ENCODE results near the gene CNTF. TPM values are rescaled to one million over a fixed set of nuclear protein-coding genes. Genes with fewer than 3 reads are reported as not detected.

The CNTF gene
- total RNA-seq, 1 experiment from 2014 or later = 1.6 TPM

DNA sequence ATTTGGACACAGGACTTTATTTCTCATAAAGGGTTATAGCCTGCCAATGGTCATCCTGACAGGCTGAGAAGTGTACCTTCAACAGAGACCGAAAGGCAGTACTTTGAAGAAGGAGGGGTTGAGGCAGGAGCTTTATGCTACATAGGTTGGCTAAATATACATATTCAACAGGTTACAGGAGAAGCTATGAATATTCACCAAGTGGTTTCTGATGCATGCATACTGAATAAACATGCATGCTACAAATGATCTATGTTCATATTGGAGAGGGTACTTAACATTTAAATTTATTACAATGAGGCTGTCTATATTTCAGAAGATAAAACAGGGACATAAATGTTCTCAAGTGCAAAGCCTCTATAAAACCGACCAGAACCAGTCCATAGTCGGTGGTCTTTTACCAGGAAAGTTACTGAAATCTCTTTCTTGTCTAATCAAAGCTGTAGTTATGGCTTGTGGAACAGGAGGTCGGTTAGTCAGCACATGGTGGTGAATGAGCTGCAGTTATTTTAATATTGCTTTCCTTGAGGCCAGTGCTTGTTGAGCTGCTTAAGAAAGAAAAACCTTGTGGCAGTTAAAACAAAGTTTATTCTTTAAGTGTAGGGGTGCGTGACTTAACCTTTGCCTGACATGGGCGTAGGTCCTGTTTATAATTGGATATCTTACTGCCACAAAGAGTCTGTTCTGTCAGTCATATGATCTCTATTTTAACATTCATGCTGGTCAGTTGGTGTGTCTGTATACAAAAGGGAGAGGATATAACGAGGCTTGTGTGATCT, 19.5 kb downstream of the CNTF start:
- H3K4me3 ChIP-seq (ENCODE audit: low read length) = no peak overlapping the region
- no peaks in the 10 kb centered on the region; the same call in 1 of the 2 replicates for H3K27me3 ChIP-seq (ENCODE audit: low read length)
- no peaks in the 10 kb centered on the region for H3K36me3 ChIP-seq (ENCODE audit: low read depth, low read length)
- H2AFZ ChIP-seq (ENCODE audit: low read length) = no peak overlapping the region
- no peaks in the 10 kb centered on the region for H4K20me1 ChIP-seq (ENCODE audit: low read length)
- no peaks in the 10 kb centered on the region for H3K9me2 ChIP-seq (replicated peaks; ENCODE audit: low read length)
- no TSS peak for BruUV-seq (replicated peaks)
- H3K4me1 ChIP-seq (ENCODE audit: insufficient read depth, low read length) = no peaks in the 10 kb centered on the region
- CTCF ChIA-PET = no interaction called here
- POLR2A ChIA-PET (ENCODE audit: unreplicated experiment) = no interaction called here
- no peaks in the 10 kb centered on the region for H3K79me2 ChIP-seq (ENCODE audit: low read length)
- H3K9ac ChIP-seq (ENCODE audit: low read length) = no peak overlapping the region
- no peak overlapping the region for H3K4me2 ChIP-seq (ENCODE audit: low read length)
- no peak for ATAC-seq
- TF ChIP-seq, protein P1, sequence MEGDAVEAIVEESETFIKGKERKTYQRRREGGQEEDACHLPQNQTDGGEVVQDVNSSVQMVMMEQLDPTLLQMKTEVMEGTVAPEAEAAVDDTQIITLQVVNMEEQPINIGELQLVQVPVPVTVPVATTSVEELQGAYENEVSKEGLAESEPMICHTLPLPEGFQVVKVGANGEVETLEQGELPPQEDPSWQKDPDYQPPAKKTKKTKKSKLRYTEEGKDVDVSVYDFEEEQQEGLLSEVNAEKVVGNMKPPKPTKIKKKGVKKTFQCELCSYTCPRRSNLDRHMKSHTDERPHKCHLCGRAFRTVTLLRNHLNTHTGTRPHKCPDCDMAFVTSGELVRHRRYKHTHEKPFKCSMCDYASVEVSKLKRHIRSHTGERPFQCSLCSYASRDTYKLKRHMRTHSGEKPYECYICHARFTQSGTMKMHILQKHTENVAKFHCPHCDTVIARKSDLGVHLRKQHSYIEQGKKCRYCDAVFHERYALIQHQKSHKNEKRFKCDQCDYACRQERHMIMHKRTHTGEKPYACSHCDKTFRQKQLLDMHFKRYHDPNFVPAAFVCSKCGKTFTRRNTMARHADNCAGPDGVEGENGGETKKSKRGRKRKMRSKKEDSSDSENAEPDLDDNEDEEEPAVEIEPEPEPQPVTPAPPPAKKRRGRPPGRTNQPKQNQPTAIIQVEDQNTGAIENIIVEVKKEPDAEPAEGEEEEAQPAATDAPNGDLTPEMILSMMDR (conservative IDR thresholded peaks at IDR 0.05; ENCODE audit: low read depth, low read length) = no peak
- TF ChIP-seq EZH2phosphoT487 (IDR thresholded peaks at IDR 0.05; ENCODE audit: borderline replicate concordance, low read length) (no peak), EZH2 (IDR thresholded peaks at IDR 0.05; ENCODE audit: low read length, unreplicated experiment) (no peak)
- H3K9me3 ChIP-seq (ENCODE audit: low read length) = peaks cover 11% of the 10 kb centered on the region; the same call in 1 of the 2 replicates
- intact Hi-C loops (cut with micrococcal nuclease) = no loop called here
- no peak for DNase-seq
- no peak overlapping the region for H3K27ac ChIP-seq (ENCODE audit: low read length)
- no peaks in the 10 kb centered on the region for H3F3A ChIP-seq (ENCODE audit: low read length, unreplicated experiment)

DNA sequence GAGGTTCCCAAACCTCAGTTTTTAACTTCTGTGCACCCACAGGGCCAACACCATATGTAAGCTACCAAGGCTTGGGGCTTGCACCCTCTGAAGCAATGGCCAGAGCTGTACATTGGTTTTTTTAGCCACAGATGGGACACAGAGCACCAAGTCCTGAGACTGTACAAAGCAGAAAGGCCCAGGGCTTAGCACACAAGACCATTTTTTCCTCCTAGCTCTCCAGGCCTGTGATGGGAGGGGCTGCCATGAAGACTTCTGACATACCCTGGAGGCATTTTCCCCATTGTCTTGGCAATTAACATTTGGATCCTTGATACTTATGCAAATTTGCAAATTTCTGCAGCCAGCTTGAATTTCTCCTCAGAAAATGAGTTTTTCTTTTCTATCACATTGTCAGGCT, 23.4 kb downstream of the CNTF start:
- Histone ChIP-seq H3K9me2 (replicated peaks; ENCODE audit: low read length) (no peaks in the 10 kb centered on the region), H3K4me2 (ENCODE audit: low read length) (no peak overlapping the region), H3F3A (ENCODE audit: low read length, unreplicated experiment) (no peaks in the 10 kb centered on the region), H4K20me1 (ENCODE audit: low read length) (no peaks in the 10 kb centered on the region), H2AFZ (ENCODE audit: low read length) (no peak overlapping the region), H3K9me3 (ENCODE audit: low read length) (peaks cover 11% of the 10 kb centered on the region; the same call in 1 of the 2 replicates), H3K9ac (ENCODE audit: low read length) (no peak overlapping the region), H3K79me2 (ENCODE audit: low read length) (no peaks in the 10 kb centered on the region), H3K4me3 (ENCODE audit: low read length) (no peak overlapping the region), H3K4me1 (ENCODE audit: insufficient read depth, low read length) (no peaks in the 10 kb centered on the region), H3K27me3 (ENCODE audit: low read length) (no peaks in the 10 kb centered on the region; the same call in 1 of the 2 replicates), H3K36me3 (ENCODE audit: low read depth, low read length) (no peaks in the 10 kb centered on the region), H3K27ac (ENCODE audit: low read length) (no peak overlapping the region)
- no TSS peak for BruUV-seq (replicated peaks)
- POLR2A ChIA-PET (ENCODE audit: unreplicated experiment) = interaction anchor here (0.6 kb wide), 1 partner anchor 18 kb away, joined by 4 read pairs; no protein-coding TSS in a partner anchor
- TF ChIP-seq, protein P1 (conservative IDR thresholded peaks at IDR 0.05; ENCODE audit: low read depth, low read length) = no peak
- TF ChIP-seq EZH2 (IDR thresholded peaks at IDR 0.05; ENCODE audit: low read length, unreplicated experiment) (no peak), EZH2phosphoT487 (IDR thresholded peaks at IDR 0.05; ENCODE audit: borderline replicate concordance, low read length) (no peak)
- DNase-seq = no peak
- CTCF ChIA-PET = no interaction called here
- ATAC-seq = no peak
- intact Hi-C loops (cut with micrococcal nuclease) = no loop called here

DNA sequence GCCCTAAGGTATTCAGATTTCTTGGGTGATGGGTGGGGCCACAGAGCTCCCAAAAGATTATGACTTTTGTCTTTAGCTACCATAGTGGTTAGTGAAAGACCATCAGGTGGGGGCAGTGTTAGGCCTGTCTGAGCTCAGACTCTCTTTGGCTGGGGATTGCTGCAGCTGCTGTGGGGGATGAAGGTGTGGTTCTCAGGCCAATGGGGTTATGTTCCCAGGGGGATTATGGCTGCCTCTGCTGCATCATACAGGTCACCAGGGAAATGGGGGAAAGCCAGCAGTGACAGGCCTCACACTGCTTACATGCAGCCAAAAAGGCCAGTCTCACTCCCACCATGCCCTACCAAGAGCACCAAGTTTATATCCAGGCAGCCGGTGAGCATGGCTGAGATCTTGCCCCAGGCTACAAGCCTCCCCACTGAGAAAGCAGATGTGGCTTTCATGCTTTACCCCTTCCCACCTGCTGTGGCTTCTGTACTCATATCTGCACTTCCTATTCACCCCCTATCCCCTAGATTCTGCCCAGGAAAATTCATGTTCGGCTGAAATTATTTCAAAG, 24.8 kb downstream of the CNTF start:
- no peaks in the 10 kb centered on the region; the same call in 1 of the 2 replicates for H3K27me3 ChIP-seq (ENCODE audit: low read length)
- no peak for ATAC-seq
- H3K9me3 ChIP-seq (ENCODE audit: low read length) = peaks cover 11% of the 10 kb centered on the region; the same call in 1 of the 2 replicates
- H3K27ac ChIP-seq (ENCODE audit: low read length) = no peak overlapping the region
- no peaks in the 10 kb centered on the region for H3K79me2 ChIP-seq (ENCODE audit: low read length)
- TF ChIP-seq EZH2 (IDR thresholded peaks at IDR 0.05; ENCODE audit: low read length, unreplicated experiment) (no peak), EZH2phosphoT487 (IDR thresholded peaks at IDR 0.05; ENCODE audit: borderline replicate concordance, low read length) (no peak)
- TF ChIP-seq, protein P1 (conservative IDR thresholded peaks at IDR 0.05; ENCODE audit: low read depth, low read length) = no peak
- H4K20me1 ChIP-seq (ENCODE audit: low read length) = no peaks in the 10 kb centered on the region
- no peaks in the 10 kb centered on the region for H3F3A ChIP-seq (ENCODE audit: low read length, unreplicated experiment)
- H3K4me1 ChIP-seq (ENCODE audit: insufficient read depth, low read length) = no peaks in the 10 kb centered on the region
- no TSS peak for BruUV-seq (replicated peaks)
- intact Hi-C loops (cut with micrococcal nuclease) = no loop called here
- DNase-seq = no peak
- CTCF ChIA-PET = no interaction called here
- no peak overlapping the region for H3K4me3 ChIP-seq (ENCODE audit: low read length)
- POLR2A ChIA-PET (ENCODE audit: unreplicated experiment) = no interaction called here
- H3K4me2 ChIP-seq (ENCODE audit: low read length) = no peak overlapping the region
- H3K36me3 ChIP-seq (ENCODE audit: low read depth, low read length) = no peaks in the 10 kb centered on the region
- no peak overlapping the region for H3K9ac ChIP-seq (ENCODE audit: low read length)
- no peaks in the 10 kb centered on the region for H3K9me2 ChIP-seq (replicated peaks; ENCODE audit: low read length)
- no peak overlapping the region for H2AFZ ChIP-seq (ENCODE audit: low read length)
